Nephron progenitor cell (in vitro differentiated cells): Measurements from ENCODE around the gene RRAS2.
A peak's percentile ranks its signal among the peaks of the same experiment; 100 is the strongest.

Experiments used
- DNase-seq: peaks from one replicate; pipeline ENCODE4 v3.0.0; 2021
- H3K27ac Mint-ChIP-seq: 2 replicates; pipeline ENCODE4 v1.8.0; 2021; ENCODE audit warnings: mild to moderate bottlenecking, moderate library complexity, mixed read lengths
- H3K27me3 Mint-ChIP-seq: 2 replicates; pipeline ENCODE4 v1.8.0; 2021; ENCODE audit warnings: mild to moderate bottlenecking, low read depth, mixed read lengths; ENCODE audit not compliant: poor library complexity
- H3K36me3 Mint-ChIP-seq: 2 replicates; pipeline ENCODE4 v1.8.0; 2021; ENCODE audit warnings: low read depth, mixed read lengths
- H3K4me1 Mint-ChIP-seq: 2 replicates; pipeline ENCODE4 v1.8.0; 2021; ENCODE audit warnings: mixed read lengths
- H3K4me3 Mint-ChIP-seq: 2 replicates; pipeline ENCODE4 v1.8.0; 2021; ENCODE audit warnings: mild to moderate bottlenecking, moderate library complexity, mixed read lengths
- H3K9me3 Mint-ChIP-seq: 2 replicates; pipeline ENCODE4 v1.8.0; 2021; ENCODE audit warnings: mild to moderate bottlenecking, moderate library complexity, mixed read lengths
- TF ChIP-seq, protein P1 (sequence below): fragments of 200-600 bp; sonication (generic); IDR thresholded peaks from 2 replicates; pipeline ENCODE4 v1.5.0; 2021; ENCODE audit warnings: antibody characterized with exemption

The RRAS2 gene

GRCh38 chr11:14393129-14393528 is 34.1 kb upstream of the RRAS2 start:
- no peaks in the 10 kb centered on the region for H3K9me3 Mint-ChIP-seq
- H3K27me3 Mint-ChIP-seq, result peaks cover 19% of the 10 kb centered on the region
- TF ChIP-seq, protein P1, sequence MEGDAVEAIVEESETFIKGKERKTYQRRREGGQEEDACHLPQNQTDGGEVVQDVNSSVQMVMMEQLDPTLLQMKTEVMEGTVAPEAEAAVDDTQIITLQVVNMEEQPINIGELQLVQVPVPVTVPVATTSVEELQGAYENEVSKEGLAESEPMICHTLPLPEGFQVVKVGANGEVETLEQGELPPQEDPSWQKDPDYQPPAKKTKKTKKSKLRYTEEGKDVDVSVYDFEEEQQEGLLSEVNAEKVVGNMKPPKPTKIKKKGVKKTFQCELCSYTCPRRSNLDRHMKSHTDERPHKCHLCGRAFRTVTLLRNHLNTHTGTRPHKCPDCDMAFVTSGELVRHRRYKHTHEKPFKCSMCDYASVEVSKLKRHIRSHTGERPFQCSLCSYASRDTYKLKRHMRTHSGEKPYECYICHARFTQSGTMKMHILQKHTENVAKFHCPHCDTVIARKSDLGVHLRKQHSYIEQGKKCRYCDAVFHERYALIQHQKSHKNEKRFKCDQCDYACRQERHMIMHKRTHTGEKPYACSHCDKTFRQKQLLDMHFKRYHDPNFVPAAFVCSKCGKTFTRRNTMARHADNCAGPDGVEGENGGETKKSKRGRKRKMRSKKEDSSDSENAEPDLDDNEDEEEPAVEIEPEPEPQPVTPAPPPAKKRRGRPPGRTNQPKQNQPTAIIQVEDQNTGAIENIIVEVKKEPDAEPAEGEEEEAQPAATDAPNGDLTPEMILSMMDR, result no peak
- H3K4me1 Mint-ChIP-seq, result no peaks in the 10 kb centered on the region
- no peaks in the 10 kb centered on the region for H3K36me3 Mint-ChIP-seq
- no peak for DNase-seq
- no peak overlapping the region for H3K27ac Mint-ChIP-seq
- H3K4me3 Mint-ChIP-seq, result no peak overlapping the region

DNA sequence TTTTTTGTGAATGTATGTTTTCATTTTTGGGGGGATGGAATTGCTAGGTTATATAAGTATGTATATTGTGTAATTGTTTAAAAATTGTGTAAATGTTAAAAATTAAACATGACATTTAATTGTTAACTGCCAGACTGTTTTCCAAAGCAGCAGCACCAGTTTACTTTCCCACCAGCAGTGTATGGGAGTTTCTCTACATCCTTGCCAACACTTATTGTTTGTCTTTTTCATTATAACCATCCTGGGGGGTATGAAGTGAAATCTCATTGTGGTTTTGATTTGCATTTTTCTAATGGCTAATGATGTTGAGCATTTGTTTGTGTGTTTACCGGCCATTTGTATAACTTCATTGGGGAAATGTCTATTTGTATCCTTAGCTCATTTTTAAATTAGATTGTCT is 31.7 kb upstream of the RRAS2 start:
- Mint-ChIP-seq H3K27me3 (peaks cover 25% of the 10 kb centered on the region), H3K4me1 (peaks cover 6% of the 10 kb centered on the region), H3K27ac (no peak overlapping the region), H3K4me3 (no peak overlapping the region), H3K36me3 (no peaks in the 10 kb centered on the region), H3K9me3 (no peaks in the 10 kb centered on the region)
- DNase-seq, result no peak
- TF ChIP-seq, protein P1, result no peak

- Mint-ChIP-seq H3K4me3 (no peak overlapping the region), H3K4me1 (peaks cover 6% of the 10 kb centered on the region), H3K9me3 (no peaks in the 10 kb centered on the region), H3K36me3 (no peaks in the 10 kb centered on the region), H3K27me3 (peaks cover 38% of the 10 kb centered on the region), H3K27ac (no peak overlapping the region)
- DNase-seq, result no peak
- TF ChIP-seq, protein P1, result no peak
Measured at GRCh38 chr11:14388352-14388751, 29.4 kb upstream of the RRAS2 start.

DNA sequence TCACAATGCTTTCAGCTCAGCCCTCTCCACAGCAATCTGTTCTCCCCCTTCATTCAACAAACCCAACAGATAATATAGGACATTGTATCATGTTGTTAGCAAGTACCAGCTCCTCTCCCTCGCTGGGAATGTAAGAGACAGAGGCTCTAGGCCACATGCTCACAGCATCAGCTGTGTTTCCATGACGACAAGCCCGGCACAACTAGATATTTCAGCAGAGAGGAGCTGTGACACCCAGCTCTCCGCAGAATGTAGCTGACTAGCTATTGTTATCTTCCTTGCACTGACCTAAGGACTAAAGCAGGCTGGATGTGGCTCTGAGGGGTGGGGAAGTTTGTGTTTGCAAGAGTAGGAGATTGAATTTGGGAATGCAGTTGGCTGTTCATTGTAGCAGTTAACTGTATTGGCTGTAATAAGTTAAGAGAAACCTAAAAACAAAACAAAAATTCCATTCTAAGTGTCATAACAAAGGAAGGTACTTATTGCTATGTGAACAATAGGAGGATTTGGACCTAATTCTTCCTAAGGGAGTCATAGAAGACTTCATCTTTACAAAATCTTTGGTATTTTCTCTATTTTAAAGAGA is 28.0 kb upstream of the RRAS2 start:
- peak; percentile 48 for DNase-seq
- Mint-ChIP-seq H3K36me3 (no peaks in the 10 kb centered on the region), H3K4me1 (peaks cover 6% of the 10 kb centered on the region), H3K27me3 (peaks cover 48% of the 10 kb centered on the region), H3K27ac (no peak overlapping the region), H3K9me3 (no peaks in the 10 kb centered on the region), H3K4me3 (no peak overlapping the region)
- TF ChIP-seq, protein P1, result no peak

- DNase-seq, result no peak
- TF ChIP-seq, protein P1, result no peak
- no peak overlapping the region for H3K4me3 Mint-ChIP-seq
Measured at GRCh38 chr11:14386081-14386480, 27.1 kb upstream of the RRAS2 start.

DNA sequence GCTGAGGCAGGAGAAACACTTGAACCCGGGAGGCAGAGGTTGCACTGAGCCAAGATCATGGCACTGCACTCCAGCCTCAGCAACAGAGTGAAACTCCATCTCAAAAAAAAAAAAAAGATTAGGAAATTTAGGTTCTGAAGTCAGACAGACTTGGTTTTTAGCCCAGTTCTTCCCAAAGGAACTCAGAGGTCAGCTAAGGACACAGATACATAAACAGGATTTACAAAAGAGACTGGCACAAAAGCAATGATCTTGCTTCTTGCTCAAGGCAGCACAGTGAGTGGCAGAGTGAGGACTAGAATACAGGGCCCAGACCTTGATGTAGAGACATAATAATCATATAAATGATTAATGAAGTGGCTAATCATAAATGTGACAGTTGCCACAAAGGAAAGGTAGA is 25.4 kb upstream of the RRAS2 start:
- no peak for DNase-seq
- peaks cover 70% of the 10 kb centered on the region for H3K27me3 Mint-ChIP-seq
- no peak overlapping the region for H3K27ac Mint-ChIP-seq
- no peaks in the 10 kb centered on the region for H3K9me3 Mint-ChIP-seq
- H3K4me3 Mint-ChIP-seq, result no peak overlapping the region
- H3K4me1 Mint-ChIP-seq, result peaks cover 6% of the 10 kb centered on the region
- TF ChIP-seq, protein P1, result no peak
- H3K36me3 Mint-ChIP-seq, result no peaks in the 10 kb centered on the region

More at GRCh38 chr11:14386081-14386480, 27.1 kb upstream of the RRAS2 start:
- Mint-ChIP-seq H3K9me3 (no peaks in the 10 kb centered on the region), H3K27ac (no peak overlapping the region), H3K36me3 (no peaks in the 10 kb centered on the region), H3K4me1 (peaks cover 6% of the 10 kb centered on the region), H3K27me3 (peaks cover 53% of the 10 kb centered on the region)
